Osteoblast (primary cell): ENCODE data around the gene C18orf63. TPM values are rescaled to one million over a fixed set of nuclear protein-coding genes. Genes with fewer than 3 reads are reported as not detected.
"Not testable (repeated sequence)": the region's sequence is repeated elsewhere in the genome, so short reads cannot be mapped to it uniquely, and the experiment has no call there.

Experiments used
- DNase-seq: peaks from one replicate; pipeline ENCODE4 v3.0.0; 2011; ENCODE audit warnings: low spot score, mixed read lengths; ENCODE audit not compliant: insufficient read length; ENCODE audit errors: missing footprints
- H2AFZ ChIP-seq: 2 replicates; pipeline ENCODE4 v1.6.0; 2011; ENCODE audit warnings: mild to moderate bottlenecking, low read length
- H3K27ac ChIP-seq: 2 replicates; pipeline ENCODE4 v1.5.1; 2011; ENCODE audit warnings: mild to moderate bottlenecking, low read depth, low read length, moderate library complexity
- H3K27me3 ChIP-seq: 2 replicates; pipeline ENCODE4 v1.6.0; 2012; ENCODE audit warnings: mild to moderate bottlenecking, control low read depth, inconsistent platforms, low read length, moderate library complexity; ENCODE audit not compliant: insufficient read depth
- H3K36me3 ChIP-seq: 2 replicates; pipeline ENCODE4 v1.5.1; 2011; ENCODE audit warnings: mild to moderate bottlenecking, low read length, control low read depth, moderate library complexity; ENCODE audit not compliant: insufficient read depth
- H3K4me1 ChIP-seq: 2 replicates; pipeline ENCODE4 v1.5.1; 2011; ENCODE audit warnings: mild to moderate bottlenecking, low read length, control low read depth, moderate library complexity; ENCODE audit not compliant: insufficient read depth
- H3K4me2 ChIP-seq: 2 replicates; pipeline ENCODE4 v1.6.0; 2011; ENCODE audit warnings: mild to moderate bottlenecking, low read length; ENCODE audit not compliant: insufficient read depth
- H3K4me3 ChIP-seq: fragments of 200-600 bp; sonication (generic); 3 replicates; pipeline ENCODE4 v1.5.1; 2012; ENCODE audit warnings: mild to moderate bottlenecking, low read length, inconsistent platforms; ENCODE audit not compliant: insufficient read depth
- H3K79me2 ChIP-seq: 2 replicates; pipeline ENCODE4 v1.6.0; 2012; ENCODE audit warnings: mild to moderate bottlenecking, low read length, control low read depth, inconsistent platforms; ENCODE audit not compliant: insufficient read depth
- H3K9me3 ChIP-seq: 2 replicates; pipeline ENCODE4 v1.5.1; 2011; ENCODE audit warnings: low read depth, low read length, control low read depth
- H4K20me1 ChIP-seq: 2 replicates; pipeline ENCODE4 v1.6.0; 2012; ENCODE audit warnings: mild to moderate bottlenecking, low read length, control low read depth; ENCODE audit not compliant: insufficient read depth
- CTCF ChIP-seq: IDR thresholded peaks from 2 replicates; pipeline ENCODE4 v1.5.1; 2011; ENCODE audit warnings: mild to moderate bottlenecking, low read depth, low read length, moderate library complexity; ENCODE audit errors: extremely low read depth
- total RNA-seq: library from RNA; depleted of rRNA; stranded (reverse); fragments of >200 nt; gene quantifications from 2 replicates; pipeline ENCODE4 v1.2.3, GENCODE V29; 2012

The C18orf63 gene
- total RNA-seq, 1 donor: not detected

GRCh38 chr18:74291771-74292540 is 23.7 kb upstream of the C18orf63 start, which contains the start of gene CYB5A:
TSS of gene CYB5A (minus strand) at chr18:74291963. CDS start at chr18:74291875, 88 bp downstream.
- no peaks in the 10 kb centered on the region for H3K79me2 ChIP-seq
- H3K27me3 ChIP-seq: no peaks in the 10 kb centered on the region
- no peaks in the 10 kb centered on the region for H3K36me3 ChIP-seq
- peak within 1 kb of the TSS; percentile 97 for H3K4me2 ChIP-seq
- no peaks in the 10 kb centered on the region for H3K9me3 ChIP-seq
- peak within 1 kb of the TSS; percentile 8 for H3K27ac ChIP-seq
- H4K20me1 ChIP-seq: no peaks in the 10 kb centered on the region
- no peak for TF ChIP-seq CTCF
- peak within 1 kb of the TSS; percentile 97 for H2AFZ ChIP-seq
- H3K4me1 ChIP-seq: peaks cover 22% of the 10 kb centered on the region
- peak; percentile 99 for DNase-seq
- peak within 1 kb of the TSS; percentile 96 for H3K4me3 ChIP-seq

- H3K4me2 ChIP-seq: peak overlapping the region; percentile 97
- H3K4me1 ChIP-seq: peaks cover 22% of the 10 kb centered on the region
- TF ChIP-seq CTCF: no peak
- H3K36me3 ChIP-seq: no peaks in the 10 kb centered on the region
- H3K79me2 ChIP-seq: no peaks in the 10 kb centered on the region
- H3K27me3 ChIP-seq: no peaks in the 10 kb centered on the region
- H3K27ac ChIP-seq: peak overlapping the region; percentile 8
- peak overlapping the region; percentile 96 for H3K4me3 ChIP-seq
- H4K20me1 ChIP-seq: no peaks in the 10 kb centered on the region
- H2AFZ ChIP-seq: peak overlapping the region; percentile 86
- peak; percentile 73 for DNase-seq
- no peaks in the 10 kb centered on the region for H3K9me3 ChIP-seq
These were observed 23.1 kb upstream of the C18orf63 start for GRCh38 chr18:74292541-74292858.

GRCh38 chr18:74292982-74293381 is 22.7 kb upstream of the C18orf63 start:
- H3K27ac ChIP-seq, H3K9me3 ChIP-seq, DNase-seq, H3K79me2 ChIP-seq, H3K27me3 ChIP-seq, H3K4me3 ChIP-seq, H2AFZ ChIP-seq, H3K4me2 ChIP-seq, H4K20me1 ChIP-seq, H3K36me3 ChIP-seq: not testable (repeated sequence)
- H3K4me1 ChIP-seq: peaks cover 22% of the 10 kb centered on the region

GRCh38 chr18:74294526-74294925 is 21.1 kb upstream of the C18orf63 start:
- Histone ChIP-seq H3K79me2 (no peaks in the 10 kb centered on the region), H3K27me3 (no peaks in the 10 kb centered on the region), H3K27ac (no peak overlapping the region), H3K4me1 (peaks cover 18% of the 10 kb centered on the region), H2AFZ (no peak overlapping the region), H4K20me1 (no peaks in the 10 kb centered on the region), H3K4me2 (no peak overlapping the region), H3K4me3 (no peak overlapping the region), H3K9me3 (no peaks in the 10 kb centered on the region), H3K36me3 (no peaks in the 10 kb centered on the region)
- no peak for TF ChIP-seq CTCF
- no peak for DNase-seq
